NCI-H1105 treated with DMSO at 0.1 percent for 48 hours (cell line): ENCODE measurements around the gene VOPP1.

Source experiments
- DNase-seq: peaks from one replicate; lab custom pipeline; 2025; lab: John Stamatoyannopoulos, UW

The VOPP1 gene

DNA sequence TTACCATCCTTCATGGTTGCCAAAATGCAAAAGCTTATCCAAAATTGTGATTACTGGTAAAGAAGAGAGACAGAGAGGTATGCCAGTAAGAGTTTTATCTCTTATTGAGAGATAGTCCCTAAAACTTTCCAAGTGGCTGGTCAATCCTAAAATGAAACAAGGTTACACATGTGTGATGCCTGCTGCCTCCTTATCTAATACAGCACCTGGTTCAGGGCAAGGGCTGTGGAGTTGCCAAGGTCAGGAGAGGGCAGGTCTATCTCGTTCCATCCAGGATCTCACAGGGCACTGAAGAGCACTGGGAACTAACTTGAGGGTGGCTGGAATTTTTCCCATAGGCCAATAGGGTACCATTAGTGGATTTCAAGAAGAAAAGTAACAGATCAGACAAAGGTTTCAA lies 18.3 kb downstream of the VOPP1 start:
- no peak for DNase-seq

DNA sequence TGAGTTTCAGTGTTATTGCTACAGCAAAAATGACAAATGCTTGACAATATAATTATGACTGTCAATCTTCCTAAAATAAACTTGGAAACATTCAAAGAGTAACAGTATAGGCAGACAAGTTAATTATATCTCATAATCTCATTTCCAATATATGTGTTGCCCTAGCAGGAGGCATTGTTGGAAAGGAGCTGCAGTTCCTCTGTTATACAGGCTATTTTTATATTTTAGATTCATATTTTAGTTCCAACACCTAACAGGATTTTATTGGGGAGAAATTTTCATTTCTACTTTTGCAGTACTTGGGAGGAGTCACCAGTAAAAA lies 19.3 kb downstream of the VOPP1 start:
- no peak for DNase-seq

DNA sequence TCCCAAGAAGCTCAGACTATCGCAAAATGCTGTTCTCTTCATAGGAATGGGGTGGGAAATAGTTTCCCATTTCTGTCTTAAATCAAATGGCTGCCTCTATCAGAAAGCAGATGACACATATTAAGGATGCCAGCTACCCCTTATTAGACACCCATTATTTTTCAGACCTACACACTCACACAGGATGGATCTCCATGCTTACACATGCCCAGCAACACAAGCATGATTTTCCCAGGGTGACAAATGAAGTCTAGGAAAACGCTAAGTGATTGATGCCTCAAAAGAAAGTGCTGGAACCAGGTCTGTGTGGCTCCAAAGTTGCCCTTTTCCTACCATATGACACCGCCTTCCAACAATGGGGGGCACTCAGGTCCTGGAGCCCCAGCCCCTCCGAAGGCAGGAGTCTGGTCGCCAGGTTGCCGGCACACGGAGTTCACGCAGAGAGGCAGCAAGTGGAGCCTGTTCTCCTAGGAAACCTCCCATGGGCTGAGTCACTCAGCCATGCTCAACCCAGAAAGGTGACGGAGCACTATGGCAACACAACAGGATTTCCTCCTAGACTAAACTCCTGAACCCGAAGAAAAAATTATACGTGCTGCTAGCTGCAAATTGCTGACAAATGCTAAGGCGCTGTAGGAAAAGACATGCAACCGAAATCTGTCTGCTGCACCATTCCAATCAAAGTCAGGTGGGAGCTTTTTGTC lies 19.8 kb downstream of the VOPP1 start:
- DNase-seq, result no peak

DNA sequence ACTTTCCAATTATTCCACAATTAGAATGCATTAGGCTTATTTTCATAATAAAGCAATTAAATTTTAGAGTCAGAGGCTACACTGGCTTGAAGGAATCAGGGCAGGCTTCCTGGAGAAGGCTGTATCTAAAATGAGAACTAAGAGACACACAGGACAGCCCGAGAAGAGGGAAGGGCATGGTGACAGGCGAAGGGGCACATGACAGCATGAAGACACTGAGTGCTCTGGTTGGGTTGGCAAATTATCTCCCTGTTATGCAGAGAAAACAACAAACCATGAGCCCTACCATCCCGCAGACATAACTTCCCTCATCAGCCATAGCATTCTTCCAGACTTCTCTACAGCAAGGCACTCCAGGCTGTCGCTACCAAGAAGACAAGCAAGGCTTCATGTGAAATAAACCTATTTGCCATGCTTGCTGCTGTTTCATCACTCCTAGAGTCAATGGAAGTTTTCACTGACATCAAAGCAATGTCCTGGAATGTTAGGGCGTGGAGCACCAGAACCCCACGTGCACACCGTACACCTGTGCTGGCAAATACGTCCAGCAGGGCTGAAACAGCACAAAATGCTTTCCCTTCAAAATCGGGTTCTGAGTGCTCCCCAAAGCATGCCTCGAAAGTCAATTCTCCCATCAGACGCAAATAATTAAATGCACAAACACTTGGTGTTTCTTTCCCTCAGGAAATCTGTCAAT lies 21.3 kb downstream of the VOPP1 start:
- DNase-seq, result no peak

DNA sequence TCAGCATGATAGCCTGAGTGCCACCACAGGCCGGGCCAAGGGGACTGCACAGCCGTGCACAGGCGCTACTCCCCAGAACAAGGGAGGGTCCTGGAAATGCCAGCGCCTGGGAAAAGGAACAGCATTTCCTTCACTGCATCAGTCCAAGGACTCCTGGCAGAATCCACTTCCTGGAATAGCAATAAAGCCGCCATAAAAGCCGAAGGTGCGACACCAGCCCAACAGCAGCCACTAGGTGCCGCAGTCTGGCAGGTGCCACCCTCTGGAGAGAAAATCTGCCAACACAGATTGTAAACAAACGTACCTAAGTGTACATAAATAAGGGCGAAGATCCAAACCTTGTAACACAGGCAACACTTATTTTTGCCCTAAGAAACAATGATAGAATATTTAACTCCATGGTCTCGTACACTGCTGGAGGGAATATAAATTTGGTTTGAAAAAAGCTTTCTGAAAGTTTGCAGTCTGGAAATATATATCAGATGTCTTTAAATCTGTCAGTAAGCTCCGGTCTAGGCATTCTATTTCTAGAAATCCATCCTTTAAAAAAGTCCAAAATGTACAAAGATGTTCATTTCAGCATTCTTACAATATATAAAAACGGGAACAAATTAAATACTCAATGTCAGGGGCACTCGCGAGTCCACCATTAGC lies 22.2 kb downstream of the VOPP1 start:
- peak; percentile 48 for DNase-seq

DNA sequence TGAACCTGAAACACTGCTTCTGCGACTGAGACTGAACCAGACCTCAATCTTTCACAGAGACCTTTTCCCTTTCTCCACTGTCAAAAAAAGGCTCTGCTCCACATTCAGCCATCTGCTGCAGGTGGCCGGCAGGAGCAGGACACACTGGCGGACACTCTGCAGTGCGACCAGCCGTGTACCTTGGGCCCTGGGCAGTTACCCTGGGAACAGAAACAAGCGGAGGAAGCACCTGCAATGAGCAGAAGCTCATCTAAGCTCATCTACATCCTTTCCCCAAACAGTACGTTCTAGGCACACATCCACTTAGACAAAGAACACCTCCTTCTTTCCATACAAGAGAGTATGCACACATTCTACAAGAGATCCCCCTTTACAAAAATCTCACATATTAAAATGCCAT lies 22.8 kb downstream of the VOPP1 start:
- no peak for DNase-seq

DNA sequence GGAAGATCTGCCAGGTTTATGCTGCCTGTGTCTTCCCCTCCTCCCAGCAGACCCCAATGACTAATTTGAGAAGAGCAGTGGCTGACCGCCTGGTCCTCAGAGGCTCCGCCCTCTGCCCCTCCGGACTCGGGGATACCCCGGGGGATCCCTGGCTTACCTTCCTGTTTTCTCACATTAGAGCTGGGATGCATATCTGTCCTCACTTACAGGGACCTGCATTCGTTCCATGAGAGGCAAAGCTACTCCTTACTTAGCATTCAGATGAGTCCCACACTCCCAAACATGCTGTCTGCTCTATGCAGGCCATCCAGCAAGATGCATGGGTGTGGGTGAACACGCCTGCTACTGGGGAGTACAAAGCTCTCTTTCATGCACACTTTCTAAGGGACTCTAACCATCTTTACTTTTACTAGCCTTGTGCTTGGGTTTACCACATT lies 24.0 kb downstream of the VOPP1 start:
- no peak for DNase-seq

DNA sequence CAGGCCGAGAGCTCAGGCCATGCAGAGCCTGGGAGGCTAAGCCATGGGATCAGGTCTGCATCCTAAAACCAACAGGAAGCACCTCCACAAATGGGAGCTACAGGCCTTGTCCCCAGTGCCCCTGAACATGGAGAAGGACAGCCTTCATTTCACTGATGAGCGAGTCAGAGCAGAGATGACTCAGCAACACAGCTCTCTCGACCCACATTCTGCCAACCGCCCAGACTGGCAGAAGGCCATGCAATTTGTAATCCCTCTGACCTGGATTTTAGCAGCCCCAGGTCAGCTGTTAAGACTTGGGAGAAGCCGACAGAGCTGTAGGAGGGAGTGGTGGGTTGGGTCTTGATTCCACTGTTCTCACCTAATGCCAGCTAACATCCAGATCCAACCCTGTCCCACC lies 25.5 kb downstream of the VOPP1 start:
- DNase-seq, result peak; percentile 48

DNA sequence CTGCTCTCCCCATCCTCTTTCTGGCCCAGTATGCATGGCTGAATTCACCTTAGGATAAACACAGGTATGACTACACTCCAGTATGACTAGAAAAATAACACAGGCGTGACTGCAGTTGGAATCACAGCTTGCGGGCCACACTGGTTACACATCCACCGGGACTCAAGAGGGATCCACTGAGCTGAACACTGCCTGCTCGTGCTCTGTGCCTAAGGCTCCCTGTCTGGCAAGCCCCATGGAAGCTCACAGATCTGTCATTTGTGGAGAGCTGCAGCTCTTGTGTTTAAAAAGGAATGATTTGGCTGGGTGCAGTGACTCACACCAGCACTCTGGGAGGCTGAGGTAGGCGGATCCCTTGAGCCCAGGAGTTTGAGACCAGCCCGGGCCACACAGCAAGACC lies 26.8 kb downstream of the VOPP1 start:
- no peak for DNase-seq

DNA sequence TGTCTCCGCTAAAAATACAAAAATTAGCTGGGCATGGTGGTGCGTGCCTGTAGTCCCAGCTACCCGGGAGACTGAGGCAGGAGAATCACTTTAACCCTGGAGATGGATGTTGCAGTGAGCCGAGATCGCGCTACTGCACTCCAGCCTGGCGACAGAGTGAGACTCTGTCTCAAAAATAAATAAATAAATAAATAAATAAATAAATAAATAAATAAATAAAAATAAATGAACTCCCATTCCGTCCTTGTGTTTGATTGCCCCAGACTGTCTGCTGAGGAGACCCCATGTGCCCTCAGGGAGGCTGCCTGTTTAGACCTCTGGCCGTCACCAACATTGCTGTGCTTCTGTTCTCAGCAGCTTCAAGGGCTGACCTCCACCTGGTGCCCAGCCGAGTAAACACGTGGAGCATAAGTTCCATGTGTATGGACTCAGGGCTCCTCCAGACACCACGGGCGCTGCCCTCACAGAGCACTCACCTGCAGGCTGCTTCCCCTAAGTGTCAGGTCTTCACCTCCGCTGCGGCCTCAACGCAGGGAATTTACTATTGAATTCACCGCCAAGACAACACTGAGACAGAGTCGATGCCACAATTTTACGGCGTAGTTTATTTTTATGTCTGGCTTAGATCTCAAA lies 32.0 kb downstream of the VOPP1 start:
- no peak for DNase-seq

DNA sequence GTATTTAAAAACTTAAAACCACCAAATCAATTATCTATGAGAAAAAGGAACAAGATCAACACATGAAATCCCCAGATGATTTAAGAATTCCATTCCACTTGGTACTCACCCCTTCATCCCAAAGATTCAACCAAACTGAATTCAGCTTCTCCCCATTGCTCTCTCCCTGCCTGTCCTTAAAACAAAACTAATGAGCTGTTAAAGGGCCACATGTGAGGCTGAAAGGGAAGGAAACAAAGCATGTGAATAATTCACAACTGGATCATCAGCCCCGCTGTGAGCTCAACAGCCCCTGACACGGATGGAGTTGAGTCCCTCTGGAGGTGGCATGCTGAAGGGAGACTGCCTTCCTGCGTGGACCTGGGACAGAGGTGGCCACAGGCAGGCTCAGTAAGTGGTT lies 32.9 kb downstream of the VOPP1 start:
- DNase-seq, result no peak

DNA sequence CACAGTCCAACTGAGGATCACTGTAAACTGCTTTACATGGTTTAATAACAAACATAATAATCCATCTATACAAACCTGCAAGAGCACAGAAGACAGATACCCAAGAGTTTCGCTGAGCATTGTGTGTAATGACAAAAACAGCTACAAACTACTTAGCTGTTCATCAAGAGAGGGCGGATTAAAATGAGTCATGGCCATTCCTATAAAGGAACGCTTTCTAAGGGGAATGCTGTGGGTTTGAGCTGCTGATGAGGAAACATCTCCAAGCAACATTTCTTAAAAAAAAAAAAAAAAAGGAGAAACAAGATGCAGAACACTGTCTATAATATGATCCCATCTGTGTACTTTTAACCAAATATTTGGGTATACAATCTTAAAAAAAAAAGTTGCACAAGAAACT lies 33.8 kb downstream of the VOPP1 start:
- no peak for DNase-seq

DNA sequence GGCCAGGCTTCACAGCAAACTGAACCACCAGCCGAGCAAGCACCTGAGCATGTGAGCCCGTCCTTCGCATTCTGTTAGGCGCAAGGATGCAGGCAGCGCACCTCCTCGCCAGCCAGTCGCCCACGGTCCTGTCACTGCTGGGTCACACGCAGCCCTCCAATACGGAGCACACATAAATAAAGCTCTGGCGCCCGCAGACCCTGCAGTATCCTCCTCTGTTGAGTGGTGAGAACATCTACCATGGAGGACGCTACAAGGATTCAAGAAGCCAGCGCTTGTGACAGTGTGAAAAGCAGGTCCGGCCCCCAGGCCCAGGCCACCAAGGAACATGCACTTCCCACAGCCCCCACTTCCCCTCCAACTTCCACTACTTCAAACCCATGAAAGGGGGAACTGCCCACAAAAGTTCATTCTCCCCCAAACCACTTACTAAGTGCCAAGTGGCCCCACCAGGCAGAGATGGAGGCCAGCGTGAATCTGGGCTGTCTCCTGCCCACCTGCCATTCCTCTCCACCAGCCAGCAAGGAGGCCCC lies 34.8 kb downstream of the VOPP1 start:
- no peak for DNase-seq

DNA sequence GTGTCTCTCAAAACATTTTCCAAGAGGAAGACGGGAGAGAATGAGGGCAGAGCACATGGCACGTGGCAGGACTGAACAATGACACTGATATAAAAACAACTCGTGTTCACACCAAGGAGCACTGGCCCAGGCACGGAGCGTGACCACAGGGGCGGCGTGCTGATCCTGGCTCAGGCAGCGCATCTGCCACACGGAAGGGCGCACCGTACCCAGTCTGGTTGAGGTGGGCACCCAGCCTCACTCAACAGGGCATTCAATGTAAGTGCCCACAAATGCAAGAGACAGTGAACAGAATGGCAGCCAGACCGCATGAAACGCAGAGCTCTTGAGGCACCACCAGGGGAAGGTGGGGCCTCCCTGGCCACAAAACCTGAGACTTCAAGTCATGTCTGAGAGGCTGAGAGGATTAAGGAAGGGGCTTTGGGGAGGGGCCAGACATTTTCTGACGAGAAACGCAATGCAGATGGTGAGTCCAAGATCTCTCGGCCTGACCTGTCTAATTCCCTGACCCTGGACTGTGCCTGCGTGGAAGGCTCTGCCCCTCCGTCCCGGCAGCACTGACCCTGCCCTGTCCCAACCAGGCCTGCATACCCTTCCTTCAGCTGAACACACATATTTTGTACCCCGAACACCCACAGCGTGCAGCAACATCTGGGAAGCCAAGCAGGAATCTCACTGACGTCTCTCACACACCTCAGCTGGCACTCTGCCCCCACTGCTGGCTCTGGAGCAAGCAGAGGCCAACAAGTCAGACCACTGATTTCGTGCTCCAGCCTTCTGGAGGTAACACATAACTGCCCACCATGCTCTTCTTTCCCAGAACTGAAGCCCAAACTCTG lies 35.5 kb downstream of the VOPP1 start:
- DNase-seq, result no peak

DNA sequence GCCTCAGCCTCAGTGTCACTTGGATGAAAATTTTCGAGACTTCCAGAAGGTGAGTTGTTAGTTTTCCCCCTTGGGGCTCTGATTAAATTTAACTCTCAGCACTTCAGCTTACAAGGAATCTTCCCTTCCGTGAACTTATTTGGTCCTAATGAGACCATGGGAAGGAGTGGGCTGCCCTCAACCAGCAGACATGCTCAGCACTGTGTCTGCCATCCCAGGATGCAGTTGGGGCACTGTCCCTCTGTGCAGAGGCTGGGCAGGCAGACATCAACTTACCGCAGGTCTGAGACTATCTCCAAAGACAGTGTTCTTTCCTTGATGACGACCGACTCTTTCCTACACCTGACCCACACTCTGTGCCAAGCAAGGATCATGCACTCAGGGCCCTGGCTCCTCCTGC lies 36.7 kb downstream of the VOPP1 start:
- no peak for DNase-seq

DNA sequence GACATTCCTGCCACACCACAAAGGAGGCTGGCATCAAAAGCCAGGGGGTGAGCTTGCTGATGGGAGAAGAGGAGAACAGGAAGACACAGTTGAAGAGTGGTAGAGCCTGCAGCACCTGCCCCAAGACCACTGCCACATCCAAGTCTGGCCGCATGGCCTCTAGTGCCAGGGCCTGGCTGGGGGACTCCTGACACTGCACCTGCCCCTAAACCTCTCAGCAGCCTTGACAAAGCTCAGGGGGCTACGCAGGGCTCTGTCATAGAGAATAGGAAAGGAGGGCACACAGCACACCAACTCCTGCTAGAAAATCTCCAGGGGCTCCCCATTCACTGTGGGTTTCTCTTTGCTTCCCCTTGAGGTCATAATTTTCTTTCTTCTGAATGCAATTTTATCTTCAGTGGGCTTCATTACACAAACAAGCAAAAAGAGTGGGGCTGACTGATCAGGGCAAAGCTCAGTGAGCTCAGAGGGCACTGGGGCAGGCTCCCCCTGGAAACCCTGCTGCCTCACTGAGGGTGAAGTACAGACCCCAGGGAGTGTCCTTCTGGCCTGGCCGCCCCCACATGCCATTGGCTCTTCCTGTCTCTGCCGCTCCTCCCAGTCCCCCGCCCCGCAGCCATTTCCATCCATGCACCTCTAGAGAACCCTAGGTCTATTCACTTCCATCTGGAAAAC lies 37.2 kb downstream of the VOPP1 start:
- DNase-seq, result no peak

DNA sequence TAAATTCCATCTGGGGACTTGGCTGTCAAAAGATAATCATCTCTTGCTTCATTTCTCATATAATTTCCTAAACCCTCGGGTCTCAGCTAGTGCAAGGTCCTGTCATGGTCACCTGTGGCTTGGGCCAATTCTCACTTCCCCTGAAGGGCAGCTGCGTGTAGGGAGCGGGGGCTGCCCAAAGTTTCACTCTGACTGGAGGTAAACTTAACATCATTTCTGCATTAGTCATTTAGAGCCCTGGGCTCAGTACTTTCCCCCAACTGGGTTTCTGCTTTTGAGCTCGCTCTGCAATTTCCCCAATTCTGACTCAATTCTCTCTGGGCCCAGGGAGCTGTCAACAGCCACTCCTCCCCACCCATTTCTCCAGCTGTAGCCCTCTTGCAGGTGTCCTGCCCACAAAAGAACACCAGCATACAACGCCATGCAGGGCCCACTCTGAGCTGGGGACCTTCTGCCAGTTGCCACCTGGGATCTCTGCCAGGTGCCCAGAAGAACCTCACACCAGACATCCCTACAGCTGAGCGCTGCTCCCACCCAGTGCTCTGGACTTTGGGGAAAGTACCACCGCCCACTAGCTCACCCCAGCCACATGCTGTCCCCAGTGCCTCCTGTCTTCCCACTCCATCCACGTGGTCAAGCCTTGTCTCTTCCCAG lies 37.9 kb downstream of the VOPP1 start:
- DNase-seq, result no peak

DNA sequence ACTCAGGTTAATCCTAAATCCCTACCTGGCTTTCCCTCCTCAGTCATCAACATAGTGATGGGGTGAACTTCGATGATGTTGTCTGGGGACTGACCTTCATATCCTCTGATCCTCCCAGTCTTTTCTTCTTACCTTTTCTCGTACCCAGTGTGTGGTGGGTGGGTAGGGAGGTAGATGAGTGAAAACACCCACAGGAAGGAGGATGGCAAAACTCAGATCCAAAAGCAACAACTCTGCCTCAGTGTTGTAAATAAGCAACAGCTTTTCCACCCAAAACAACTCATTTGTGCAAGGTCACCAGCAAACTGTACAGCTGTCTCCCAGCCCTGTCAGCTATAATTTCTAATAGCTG lies 38.6 kb downstream of the VOPP1 start:
- no peak for DNase-seq

DNA sequence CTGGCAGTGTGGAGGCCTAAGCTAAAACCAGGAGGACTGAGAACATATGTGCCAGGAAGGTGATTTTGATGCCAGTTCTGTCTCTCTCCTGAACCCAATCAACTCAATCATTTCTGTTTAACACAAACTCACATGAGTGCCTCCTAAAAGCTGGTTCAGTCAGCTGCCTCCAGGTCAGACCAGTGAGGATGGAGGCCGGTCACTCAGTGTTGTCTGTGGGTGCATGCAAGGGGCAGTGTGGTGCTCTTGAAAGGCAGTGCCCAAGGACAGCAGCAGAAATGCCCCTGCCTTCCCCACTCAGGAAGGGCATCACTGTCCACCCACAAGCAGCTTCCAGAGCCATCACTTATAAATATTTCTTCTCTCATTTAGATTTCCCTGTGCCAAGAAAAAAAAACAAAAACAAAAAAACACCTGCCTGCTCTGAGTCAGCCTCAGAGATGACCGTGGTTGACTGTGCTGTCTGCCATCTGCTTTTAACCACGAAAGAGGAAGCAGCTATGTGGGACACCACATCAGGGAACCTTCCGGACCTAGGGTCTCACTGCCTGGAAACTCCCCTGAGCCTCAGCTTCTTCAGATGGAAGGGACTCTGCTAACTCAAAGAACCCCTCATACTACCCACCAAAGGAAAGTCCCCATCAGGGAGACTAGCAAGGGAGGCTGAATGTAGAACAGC lies 39.1 kb downstream of the VOPP1 start:
- DNase-seq, result no peak
